ENCODE results near the gene EPX. TPM values are rescaled to one million over a fixed set of nuclear protein-coding genes. Genes with fewer than 3 reads are reported as not detected.

The EPX gene
- total RNA-seq, 1 experiment from 2014 or later: not detected

DNA sequence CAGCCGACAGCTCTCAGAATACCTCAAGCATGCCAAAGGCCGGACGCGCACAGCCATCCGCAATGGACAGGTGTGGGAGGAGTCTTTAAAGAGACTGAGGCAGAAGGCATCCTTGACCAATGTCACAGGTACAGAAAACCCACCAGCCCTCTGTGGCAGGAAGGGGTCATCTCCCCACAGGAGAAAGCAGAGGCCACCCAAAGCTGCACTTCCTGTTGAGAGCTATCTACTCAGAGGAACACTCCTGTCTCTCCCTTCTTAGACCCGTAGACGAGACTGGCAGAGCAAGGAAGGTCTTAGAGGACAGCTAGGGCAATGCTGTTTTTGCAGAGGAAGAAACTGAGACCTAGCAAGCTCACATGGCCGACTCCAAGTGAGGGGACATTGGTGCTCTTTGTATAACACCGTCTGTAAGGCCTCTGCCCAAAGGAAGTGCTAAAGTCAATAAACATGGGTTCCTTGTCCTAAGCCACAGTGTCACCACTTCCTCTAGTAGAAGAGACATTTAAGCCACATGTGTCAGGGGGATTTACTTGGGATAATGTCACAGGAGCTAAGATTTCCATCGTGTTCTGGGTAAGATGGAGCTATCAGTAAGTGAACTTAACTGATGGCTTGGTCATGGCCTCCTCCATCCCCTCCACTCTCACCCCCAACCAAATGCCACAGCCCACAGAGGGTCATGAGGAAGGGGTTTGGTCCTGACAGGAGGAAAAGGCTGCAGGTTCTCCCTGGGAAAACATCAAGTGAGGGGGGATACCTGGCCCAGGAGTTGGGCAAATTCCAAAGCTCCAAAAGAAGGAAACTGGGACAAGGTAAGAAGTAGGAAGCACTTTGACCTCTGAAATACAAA lies 55.2 kb downstream of the EPX start:
- H3K4me1 Mint-ChIP-seq (ENCODE audit: insufficient read depth, unreplicated experiment): no peaks in the 10 kb centered on the region
- POLR2A ChIA-PET: interaction anchor here (0.7 kb wide), 1 partner anchor 11 kb away, joined by 4 read pairs; no protein-coding TSS in a partner anchor

DNA sequence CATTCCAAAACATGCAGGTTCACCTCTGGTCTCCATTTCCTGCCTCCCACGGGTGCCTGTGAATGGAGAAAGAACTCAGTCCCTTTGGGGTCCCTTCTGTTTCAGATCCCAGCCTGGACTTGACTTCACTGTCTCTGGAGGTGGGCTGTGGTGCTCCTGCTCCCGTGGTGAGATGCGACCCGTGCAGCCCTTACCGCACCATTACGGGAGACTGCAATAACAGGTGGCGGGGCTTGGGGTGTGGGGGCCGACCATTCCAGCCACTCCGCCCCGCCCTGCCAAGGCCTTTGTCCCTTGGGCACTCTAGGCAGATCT lies 56.4 kb downstream of the EPX start:
- no TSS peak for BruUV-seq (replicated peaks)
- H3K36me3 Mint-ChIP-seq (ENCODE audit: insufficient read depth, unreplicated experiment): no peaks in the 10 kb centered on the region
- POLR2A ChIA-PET: no interaction called here
- H3K27ac Mint-ChIP-seq (ENCODE audit: low read depth, unreplicated experiment): no peak overlapping the region
- DNase-seq (ENCODE audit: unreplicated experiment): no peak
- CTCF ChIA-PET: interaction anchor here (2.1 kb wide), 1 partner anchor 9 kb away, joined by 4 read pairs; no protein-coding TSS in a partner anchor
- TF ChIP-seq, protein P1, sequence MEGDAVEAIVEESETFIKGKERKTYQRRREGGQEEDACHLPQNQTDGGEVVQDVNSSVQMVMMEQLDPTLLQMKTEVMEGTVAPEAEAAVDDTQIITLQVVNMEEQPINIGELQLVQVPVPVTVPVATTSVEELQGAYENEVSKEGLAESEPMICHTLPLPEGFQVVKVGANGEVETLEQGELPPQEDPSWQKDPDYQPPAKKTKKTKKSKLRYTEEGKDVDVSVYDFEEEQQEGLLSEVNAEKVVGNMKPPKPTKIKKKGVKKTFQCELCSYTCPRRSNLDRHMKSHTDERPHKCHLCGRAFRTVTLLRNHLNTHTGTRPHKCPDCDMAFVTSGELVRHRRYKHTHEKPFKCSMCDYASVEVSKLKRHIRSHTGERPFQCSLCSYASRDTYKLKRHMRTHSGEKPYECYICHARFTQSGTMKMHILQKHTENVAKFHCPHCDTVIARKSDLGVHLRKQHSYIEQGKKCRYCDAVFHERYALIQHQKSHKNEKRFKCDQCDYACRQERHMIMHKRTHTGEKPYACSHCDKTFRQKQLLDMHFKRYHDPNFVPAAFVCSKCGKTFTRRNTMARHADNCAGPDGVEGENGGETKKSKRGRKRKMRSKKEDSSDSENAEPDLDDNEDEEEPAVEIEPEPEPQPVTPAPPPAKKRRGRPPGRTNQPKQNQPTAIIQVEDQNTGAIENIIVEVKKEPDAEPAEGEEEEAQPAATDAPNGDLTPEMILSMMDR (IDR thresholded peaks at IDR 0.05; ENCODE audit: unreplicated experiment): no peak
- intact Hi-C loops (cut with micrococcal nuclease): no loop called here
- H3K4me1 Mint-ChIP-seq (ENCODE audit: insufficient read depth, unreplicated experiment): no peaks in the 10 kb centered on the region
- no peak overlapping the region for H3K4me3 Mint-ChIP-seq (ENCODE audit: unreplicated experiment)
- H3K9me3 Mint-ChIP-seq (ENCODE audit: unreplicated experiment): no peaks in the 10 kb centered on the region
- peaks cover 63% of the 10 kb centered on the region for H3K27me3 Mint-ChIP-seq (ENCODE audit: insufficient read depth, unreplicated experiment)

More for the DNA sequence above, 55.2 kb downstream of the EPX start:
- Mint-ChIP-seq H3K4me3 (ENCODE audit: unreplicated experiment) (no peak overlapping the region), H3K9me3 (ENCODE audit: unreplicated experiment) (no peaks in the 10 kb centered on the region), H3K36me3 (ENCODE audit: insufficient read depth, unreplicated experiment) (no peaks in the 10 kb centered on the region), H3K27me3 (ENCODE audit: insufficient read depth, unreplicated experiment) (peaks cover 63% of the 10 kb centered on the region), H3K27ac (ENCODE audit: low read depth, unreplicated experiment) (no peak overlapping the region)
- TF ChIP-seq, protein P1 (IDR thresholded peaks at IDR 0.05; ENCODE audit: unreplicated experiment): no peak
- BruUV-seq (replicated peaks): no TSS peak
- CTCF ChIA-PET: interaction anchor here (0.6 to 2.1 kb wide), 4 partner anchors 10 to 537 kb away, joined by 3 to 4 read pairs (median 3); no protein-coding TSS in a partner anchor
- intact Hi-C loops (cut with micrococcal nuclease): no loop called here
- DNase-seq (ENCODE audit: unreplicated experiment): no peak

DNA sequence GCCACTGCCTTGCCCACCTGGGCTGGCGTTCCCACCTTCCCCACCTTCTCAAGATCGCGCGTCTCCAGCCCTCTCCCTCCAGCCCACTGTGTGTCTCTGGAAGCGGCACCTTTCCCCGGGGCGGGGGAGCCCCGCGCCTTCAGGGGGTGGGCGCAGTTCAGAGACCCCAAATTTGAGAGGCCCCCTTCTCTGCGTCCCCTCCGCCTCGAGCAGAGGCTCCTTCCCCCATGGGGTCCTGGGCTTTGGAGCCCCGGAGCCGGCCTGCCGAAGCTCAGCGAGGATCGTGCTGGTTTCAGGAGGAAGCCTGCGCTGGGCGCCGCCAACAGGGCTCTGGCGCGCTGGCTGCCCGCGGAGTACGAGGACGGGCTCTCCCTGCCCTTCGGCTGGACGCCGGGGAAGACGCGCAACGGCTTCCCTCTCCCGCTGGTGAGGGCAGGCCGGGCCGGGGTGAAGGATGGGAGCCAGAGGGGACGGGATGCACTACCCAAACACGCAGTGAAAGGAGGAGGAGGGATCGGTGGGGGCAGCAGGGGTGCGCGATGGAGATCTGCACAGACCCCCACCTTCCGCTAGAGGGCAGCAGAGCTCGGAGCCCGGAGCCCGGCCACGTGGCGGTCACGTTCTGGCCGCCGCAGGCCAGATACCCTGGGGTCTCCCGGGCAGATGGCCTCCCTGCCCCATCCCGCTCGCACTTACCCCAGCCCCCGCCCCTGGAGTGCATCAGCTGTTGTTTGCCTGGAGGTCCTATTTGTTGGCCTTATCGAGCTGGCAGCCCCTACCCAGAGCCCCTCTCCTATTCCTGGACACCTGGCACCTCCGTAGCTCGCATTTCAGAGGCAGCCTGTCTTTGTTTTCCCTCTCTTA lies 57.0 kb downstream of the EPX start:
- intact Hi-C loops (cut with micrococcal nuclease): no loop called here
- ChIA-PET POLR2A (interaction anchor here (0.7 kb wide), 1 partner anchor 243 kb away, joined by 4 read pairs; no protein-coding TSS in a partner anchor), CTCF (interaction anchor here (0.5 to 1.5 kb wide), 4 partner anchors 13 to 205 kb away, joined by 3 to 7 read pairs (median 4); no protein-coding TSS in a partner anchor)
- Mint-ChIP-seq H3K36me3 (ENCODE audit: insufficient read depth, unreplicated experiment) (no peaks in the 10 kb centered on the region), H3K4me1 (ENCODE audit: insufficient read depth, unreplicated experiment) (no peaks in the 10 kb centered on the region), H3K4me3 (ENCODE audit: unreplicated experiment) (no peak overlapping the region), H3K27ac (ENCODE audit: low read depth, unreplicated experiment) (no peak overlapping the region), H3K27me3 (ENCODE audit: insufficient read depth, unreplicated experiment) (peaks cover 63% of the 10 kb centered on the region), H3K9me3 (ENCODE audit: unreplicated experiment) (no peaks in the 10 kb centered on the region)
- BruUV-seq (replicated peaks): no TSS peak
- peak; percentile 33 for DNase-seq (ENCODE audit: unreplicated experiment)
- TF ChIP-seq, protein P1 (IDR thresholded peaks at IDR 0.05; ENCODE audit: unreplicated experiment): peak; percentile 67

Data from MCF 10A (cell line).